ENCODE data around the gene TAP1.
A peak's percentile ranks its signal among the peaks of the same experiment; 100 is the strongest.

The TAP1 gene

GRCh38 chr6:32852844-32853540 is 512 bp downstream of the TAP1 start:
- peak overlapping the region; percentile 84 for H3K4me3 ChIP-seq (ENCODE audit: low read length)
- TF ChIP-seq ZNF274 (IDR thresholded peaks at IDR 0.05; ENCODE audit: low read depth, low read length): no peak

GRCh38 chr6:32852018-32852843 is 1.3 kb downstream of the TAP1 start:
- peak overlapping the region; percentile 84 for H3K4me3 ChIP-seq (ENCODE audit: low read length)
- TF ChIP-seq ZNF274 (IDR thresholded peaks at IDR 0.05; ENCODE audit: low read depth, low read length): no peak

GRCh38 chr6:32851025-32851424 is 2.5 kb downstream of the TAP1 start:
- no peak overlapping the region; the same call in 1 of the 2 replicates for H3K4me3 ChIP-seq (ENCODE audit: low read length)

GRCh38 chr6:32849126-32849525 is 4.4 kb downstream of the TAP1 start:
- no peak overlapping the region for H3K4me3 ChIP-seq (ENCODE audit: low read length)
- no peak for TF ChIP-seq ZNF274 (IDR thresholded peaks at IDR 0.05; ENCODE audit: low read depth, low read length)

More at GRCh38 chr6:32851025-32851424, 2.5 kb downstream of the TAP1 start:
- no peak for TF ChIP-seq ZNF274 (IDR thresholded peaks at IDR 0.05; ENCODE audit: low read depth, low read length)

GRCh38 chr6:32847795-32848194 is 5.7 kb downstream of the TAP1 start:
- TF ChIP-seq ZNF274 (IDR thresholded peaks at IDR 0.05; ENCODE audit: low read depth, low read length): no peak
- H3K4me3 ChIP-seq (ENCODE audit: low read length): no peak overlapping the region

- no peak for TF ChIP-seq ZNF274 (IDR thresholded peaks at IDR 0.05; ENCODE audit: low read depth, low read length)
- no peak overlapping the region; the same call in 1 of the 2 replicates for H3K4me3 ChIP-seq (ENCODE audit: low read length)
These were observed 6.5 kb downstream of the TAP1 start for GRCh38 chr6:32847004-32847403.

- H3K4me3 ChIP-seq (ENCODE audit: low read length): peak overlapping the region; percentile 71
- no peak for TF ChIP-seq ZNF274 (IDR thresholded peaks at IDR 0.05; ENCODE audit: low read depth, low read length)
These were observed 8.1 kb downstream of the TAP1 start for GRCh38 chr6:32845384-32845884.

GRCh38 chr6:32844839-32845383 is 8.6 kb downstream of the TAP1 start:
- peak overlapping the region; percentile 71 for H3K4me3 ChIP-seq (ENCODE audit: low read length)
- no peak for TF ChIP-seq ZNF274 (IDR thresholded peaks at IDR 0.05; ENCODE audit: low read depth, low read length)

- H3K4me3 ChIP-seq (ENCODE audit: low read length): peak within 1 kb of the TSS; percentile 71
- no peak for TF ChIP-seq ZNF274 (IDR thresholded peaks at IDR 0.05; ENCODE audit: low read depth, low read length)
These were observed 9.3 kb downstream of the TAP1 start, which contains the start of gene PSMB8 for GRCh38 chr6:32843979-32844838. Gene PSMB8 (minus strand): TSS chr6:32844047. CDS start chr6:32843996, 51 bp downstream.

GRCh38 chr6:32843331-32843978 is 10.0 kb downstream of the TAP1 start:
- no peak for TF ChIP-seq ZNF274 (IDR thresholded peaks at IDR 0.05; ENCODE audit: low read depth, low read length)
- peak overlapping the region; percentile 71 for H3K4me3 ChIP-seq (ENCODE audit: low read length)

GRCh38 chr6:32842690-32843089 is 10.8 kb downstream of the TAP1 start:
- no peak for TF ChIP-seq ZNF274 (IDR thresholded peaks at IDR 0.05; ENCODE audit: low read depth, low read length)
- H3K4me3 ChIP-seq (ENCODE audit: low read length): peak overlapping the region; percentile 71

GRCh38 chr6:32842021-32842650 is 11.4 kb downstream of the TAP1 start:
- no peak for TF ChIP-seq ZNF274 (IDR thresholded peaks at IDR 0.05; ENCODE audit: low read depth, low read length)
- H3K4me3 ChIP-seq (ENCODE audit: low read length): peak overlapping the region; percentile 71; the same call in 1 of the 2 replicates
